Activated T-helper 1 cell treated with anti-CD3 and anti-CD28 coated beads, Interleukin-2, amount 50 U/mL, for 16 hours (primary cell): Measurements from ENCODE around the gene SMARCA1.

Experiments used
- DNase-seq, 2 donors: peaks; one replicate each; pipeline ENCODE4 v3.0.0-alpha.2; 2020; ENCODE audit warnings: low read depth in 1 of 2, low spot score in 1 of 2

The SMARCA1 gene

GRCh38 chrX:129462707-129463106 lies 60.6 kb downstream of the SMARCA1 start:
- DNase-seq, result no peak

GRCh38 chrX:129461801-129462456 lies 61.4 kb downstream of the SMARCA1 start:
- no peak for DNase-seq

GRCh38 chrX:129452523-129452922 lies 70.8 kb downstream of the SMARCA1 start:
- no peak for DNase-seq

GRCh38 chrX:129450123-129450522 lies 73.2 kb downstream of the SMARCA1 start:
- no peak for DNase-seq

GRCh38 chrX:129449148-129449547 lies 74.1 kb downstream of the SMARCA1 start:
- DNase-seq, result no peak

GRCh38 chrX:129445436-129445835 lies 77.9 kb downstream of the SMARCA1 start:
- DNase-seq, result no peak

- DNase-seq, result no peak
Observed at GRCh38 chrX:129433945-129434344, 89.3 kb downstream of the SMARCA1 start.

- DNase-seq, result no peak
Observed at GRCh38 chrX:129433461-129433860, 89.8 kb downstream of the SMARCA1 start.

- no peak for DNase-seq
Observed at GRCh38 chrX:129427267-129427666, 96.0 kb downstream of the SMARCA1 start.

GRCh38 chrX:129423191-129423590 lies 100.1 kb downstream of the SMARCA1 start:
- no peak for DNase-seq

- no peak for DNase-seq
Observed at GRCh38 chrX:129404670-129405008, 118.7 kb downstream of the SMARCA1 start.

GRCh38 chrX:129403974-129404669 lies 119.2 kb downstream of the SMARCA1 start:
- DNase-seq, result no peak
